Calu3 (cell line): Measurements from ENCODE around the gene IL1RN. TPM values are rescaled to one million over a fixed set of nuclear protein-coding genes. Genes with fewer than 3 reads are reported as not detected.
A peak's percentile ranks its signal among the peaks of the same experiment; 100 is the strongest.

Experiments
- BruUV-seq: library from RNA; stranded (reverse); fragments of 400-500 nt; replicated peaks from 2 replicates; lab custom pipeline; 2021; lab: Mats Ljungman, UMichigan
- CTCF ChIA-PET: fragments of 300-600 bp; sonication (Branson Sonifier 250); formaldehyde crosslinking; loops from one replicate; lab custom pipeline; 2022; ENCODE audit warnings: antibody characterized with exemption; lab: Charles Lee
- DNase-seq: peaks from one replicate; pipeline ENCODE4 v3.0.0; 2022
- H3K27ac Mint-ChIP-seq: one replicate; pipeline ENCODE4 v1.8.0; 2022; ENCODE audit warnings: mixed read lengths; ENCODE audit not compliant: unreplicated experiment
- H3K27me3 Mint-ChIP-seq: one replicate; pipeline ENCODE4 v1.8.0; 2022; ENCODE audit warnings: mixed read lengths; ENCODE audit not compliant: unreplicated experiment
- H3K36me3 Mint-ChIP-seq: one replicate; pipeline ENCODE4 v1.8.0; 2022; ENCODE audit warnings: mild to moderate bottlenecking, moderate library complexity, mixed read lengths; ENCODE audit not compliant: insufficient read depth, unreplicated experiment
- H3K4me1 Mint-ChIP-seq: one replicate; pipeline ENCODE4 v1.8.0; 2022; ENCODE audit warnings: mild to moderate bottlenecking, low read depth, mixed read lengths; ENCODE audit not compliant: unreplicated experiment
- H3K4me3 Mint-ChIP-seq: one replicate; pipeline ENCODE4 v1.8.0; 2022; ENCODE audit warnings: mild to moderate bottlenecking, low read depth, moderate library complexity, mixed read lengths; ENCODE audit not compliant: unreplicated experiment
- H3K9me3 Mint-ChIP-seq: one replicate; pipeline ENCODE4 v1.8.0; 2022; ENCODE audit warnings: low read depth, mixed read lengths; ENCODE audit not compliant: unreplicated experiment
- intact Hi-C: fragments of 100-400 bp; cut with micrococcal nuclease; formaldehyde crosslinking; loops from one replicate; pipeline ENCODE4 v1.10.0; 2022; ENCODE audit not compliant: unreplicated experiment
- total RNA-seq: library from RNA; stranded (reverse); gene quantifications from 2 replicates; pipeline ENCODE4 v1.2.3, GENCODE V29; 2022
- TF ChIP-seq, protein P1 (sequence below): fragments of 200-600 bp; IDR thresholded peaks from one replicate; pipeline ENCODE4 v1.8.0; 2022; ENCODE audit warnings: antibody characterized with exemption; ENCODE audit not compliant: unreplicated experiment

IL1RN gene
- total RNA-seq, 1 experiment from 2014 or later = 19.4 TPM

DNA sequence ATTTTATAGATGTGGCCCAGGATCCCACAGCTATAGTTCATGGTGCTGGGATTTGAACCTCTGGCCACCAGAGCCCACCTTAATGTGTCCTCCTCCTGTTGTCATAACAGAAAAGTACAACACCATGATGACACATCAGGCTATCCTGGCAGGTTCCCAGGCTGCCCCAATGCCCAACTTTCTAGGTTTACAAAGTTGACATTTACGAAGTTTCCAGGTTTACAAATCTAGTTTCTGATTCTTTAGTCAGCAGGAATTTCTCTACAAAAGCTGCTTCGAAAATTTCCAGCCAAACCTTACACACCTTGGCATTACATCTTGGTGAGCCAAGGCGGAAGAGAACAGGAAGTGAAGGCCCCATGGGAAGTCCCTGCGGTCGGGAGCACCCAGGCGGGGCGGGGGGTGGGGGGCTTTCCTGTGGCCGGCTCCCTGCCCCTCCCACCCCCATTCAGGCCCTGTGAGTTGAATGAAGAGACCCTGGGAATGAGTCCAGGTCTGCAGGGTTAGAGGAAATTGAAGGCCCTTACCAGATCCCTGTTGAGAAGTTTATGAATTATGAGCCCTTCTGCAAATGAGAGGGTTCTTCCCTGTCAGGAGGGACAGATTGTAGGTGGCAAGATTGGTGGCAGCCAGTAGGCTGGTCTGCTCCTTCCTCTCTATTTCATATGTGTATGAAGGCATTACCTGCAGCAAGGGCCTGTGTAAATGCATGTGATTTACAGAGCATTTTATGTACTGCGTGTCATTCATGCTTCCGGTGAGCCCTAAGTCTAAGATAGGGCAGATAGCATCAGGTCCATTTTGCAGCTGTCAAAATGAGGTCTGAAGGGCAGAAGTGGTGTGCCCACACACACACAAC lies 11.1 kb upstream of the IL1RN start:
- intact Hi-C loops = no loop called here
- Mint-ChIP-seq H3K27ac (no peak overlapping the region), H3K4me1 (peaks cover 38% of the 10 kb centered on the region), H3K27me3 (no peaks in the 10 kb centered on the region), H3K36me3 (peaks cover 11% of the 10 kb centered on the region), H3K4me3 (no peak overlapping the region), H3K9me3 (no peaks in the 10 kb centered on the region)
- no peak for DNase-seq
- TF ChIP-seq, protein P1, sequence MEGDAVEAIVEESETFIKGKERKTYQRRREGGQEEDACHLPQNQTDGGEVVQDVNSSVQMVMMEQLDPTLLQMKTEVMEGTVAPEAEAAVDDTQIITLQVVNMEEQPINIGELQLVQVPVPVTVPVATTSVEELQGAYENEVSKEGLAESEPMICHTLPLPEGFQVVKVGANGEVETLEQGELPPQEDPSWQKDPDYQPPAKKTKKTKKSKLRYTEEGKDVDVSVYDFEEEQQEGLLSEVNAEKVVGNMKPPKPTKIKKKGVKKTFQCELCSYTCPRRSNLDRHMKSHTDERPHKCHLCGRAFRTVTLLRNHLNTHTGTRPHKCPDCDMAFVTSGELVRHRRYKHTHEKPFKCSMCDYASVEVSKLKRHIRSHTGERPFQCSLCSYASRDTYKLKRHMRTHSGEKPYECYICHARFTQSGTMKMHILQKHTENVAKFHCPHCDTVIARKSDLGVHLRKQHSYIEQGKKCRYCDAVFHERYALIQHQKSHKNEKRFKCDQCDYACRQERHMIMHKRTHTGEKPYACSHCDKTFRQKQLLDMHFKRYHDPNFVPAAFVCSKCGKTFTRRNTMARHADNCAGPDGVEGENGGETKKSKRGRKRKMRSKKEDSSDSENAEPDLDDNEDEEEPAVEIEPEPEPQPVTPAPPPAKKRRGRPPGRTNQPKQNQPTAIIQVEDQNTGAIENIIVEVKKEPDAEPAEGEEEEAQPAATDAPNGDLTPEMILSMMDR = no peak
- no TSS peak for BruUV-seq
- CTCF ChIA-PET = interaction anchor here (0.6 kb wide), 1 partner anchor 32 kb away, joined by 3 read pairs; no protein-coding TSS in a partner anchor

DNA sequence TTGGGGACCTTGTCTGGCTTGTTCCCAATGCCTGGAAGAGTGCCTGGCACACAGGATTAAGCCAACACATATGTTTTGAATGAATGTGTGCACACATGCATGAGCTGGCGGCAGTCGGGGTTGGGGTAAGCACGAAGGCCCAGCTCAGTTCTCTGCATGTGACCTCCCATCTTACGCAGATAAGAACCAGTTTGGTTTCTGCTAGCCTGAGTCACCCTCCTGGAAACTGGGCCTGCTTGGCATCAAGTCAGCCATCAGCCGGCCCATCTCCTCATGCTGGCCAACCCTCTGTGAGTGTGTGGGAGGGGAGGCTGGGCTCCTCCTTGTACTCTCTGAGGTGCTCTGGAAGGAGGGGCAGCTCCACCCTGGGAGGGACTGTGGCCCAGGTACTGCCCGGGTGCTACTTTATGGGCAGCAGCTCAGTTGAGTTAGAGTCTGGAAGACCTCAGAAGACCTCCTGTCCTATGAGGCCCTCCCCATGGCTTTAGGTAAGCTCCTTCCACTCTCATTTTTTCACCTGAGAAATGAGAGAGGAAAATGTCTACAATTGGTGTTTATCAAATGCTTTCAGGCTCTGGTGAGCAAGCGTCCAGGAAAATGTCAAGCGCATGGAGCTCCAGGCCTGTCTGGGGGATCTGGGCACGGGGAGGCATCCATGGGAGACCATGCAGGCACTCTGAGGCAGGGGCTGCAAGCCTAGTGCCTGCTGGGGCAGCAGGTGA lies 9.7 kb upstream of the IL1RN start:
- peak; percentile 90 for DNase-seq
- intact Hi-C loops = loop anchor here (2.0 kb wide), 1 partner anchor 33 kb away; no protein-coding TSS in a partner anchor
- TF ChIP-seq, protein P1 = no peak
- Mint-ChIP-seq H3K4me1 (peaks cover 50% of the 10 kb centered on the region), H3K27ac (peak overlapping the region; percentile 92), H3K27me3 (no peaks in the 10 kb centered on the region), H3K36me3 (peaks cover 11% of the 10 kb centered on the region), H3K9me3 (no peaks in the 10 kb centered on the region), H3K4me3 (peak overlapping the region; percentile 70)
- no TSS peak for BruUV-seq
- CTCF ChIA-PET = interaction anchor here (1.2 to 2.2 kb wide), 6 partner anchors 19 to 86 kb away, joined by 3 to 16 read pairs (median 5); no protein-coding TSS in a partner anchor

DNA sequence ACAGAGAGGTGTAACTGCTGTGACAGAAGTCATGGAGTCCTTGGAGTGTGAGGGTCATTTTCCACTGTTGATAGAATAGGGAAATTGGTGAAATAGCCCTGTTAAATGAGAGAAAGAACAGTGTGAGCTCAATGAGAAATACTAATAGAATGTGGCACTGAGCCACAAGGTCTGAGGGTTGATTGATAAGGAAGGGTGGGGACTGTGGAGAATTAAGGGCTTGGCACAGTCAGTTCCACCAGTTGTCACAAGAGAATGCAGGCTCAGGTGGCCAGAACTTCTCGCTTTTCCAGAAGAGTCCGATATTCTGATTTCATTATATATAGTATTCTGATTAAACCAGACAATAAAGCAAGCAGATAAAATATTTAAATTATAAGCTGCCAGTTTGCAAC lies 9.1 kb upstream of the IL1RN start:
- H3K4me3 Mint-ChIP-seq = peak overlapping the region; percentile 70
- TSS peak; percentile 45 for BruUV-seq
- intact Hi-C loops = loop anchor here (2.0 kb wide), 1 partner anchor 33 kb away; no protein-coding TSS in a partner anchor
- no peaks in the 10 kb centered on the region for H3K9me3 Mint-ChIP-seq
- DNase-seq = peak; percentile 32
- CTCF ChIA-PET = interaction anchor here (1.2 to 2.2 kb wide), 6 partner anchors 19 to 86 kb away, joined by 3 to 16 read pairs (median 5); no protein-coding TSS in a partner anchor
- TF ChIP-seq, protein P1 = no peak
- peaks cover 50% of the 10 kb centered on the region for H3K4me1 Mint-ChIP-seq
- peaks cover 11% of the 10 kb centered on the region for H3K36me3 Mint-ChIP-seq
- peak overlapping the region; percentile 92 for H3K27ac Mint-ChIP-seq
- no peaks in the 10 kb centered on the region for H3K27me3 Mint-ChIP-seq

DNA sequence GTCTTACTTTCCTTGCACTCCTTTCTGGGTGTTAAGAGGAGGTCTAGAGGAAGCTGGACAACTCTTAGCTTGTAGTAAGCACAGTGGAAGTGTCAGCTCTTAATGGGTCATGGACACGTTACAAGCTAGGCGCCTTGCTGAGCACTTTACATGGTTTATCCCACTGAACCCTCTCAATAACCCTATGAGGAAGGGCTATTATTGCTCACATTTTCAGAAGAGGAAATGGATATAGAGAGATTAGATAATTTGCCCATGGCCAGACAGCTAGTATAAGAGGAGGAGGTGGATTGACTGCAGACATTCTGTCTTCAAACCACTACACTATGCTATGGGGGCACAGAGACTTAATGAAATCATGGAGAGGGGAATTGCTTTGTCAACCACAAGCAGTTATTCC lies 8.3 kb upstream of the IL1RN start:
- H3K9me3 Mint-ChIP-seq = no peaks in the 10 kb centered on the region
- no peaks in the 10 kb centered on the region for H3K27me3 Mint-ChIP-seq
- TF ChIP-seq, protein P1 = no peak
- CTCF ChIA-PET = interaction anchor here (0.7 to 2.2 kb wide), 4 partner anchors 18 to 80 kb away, joined by 3 to 13 read pairs (median 3); no protein-coding TSS in a partner anchor
- peaks cover 57% of the 10 kb centered on the region for H3K4me1 Mint-ChIP-seq
- intact Hi-C loops = loop anchor here (2.0 kb wide), 1 partner anchor 34 kb away; no protein-coding TSS in a partner anchor
- peak overlapping the region; percentile 70 for H3K4me3 Mint-ChIP-seq
- no TSS peak for BruUV-seq
- peaks cover 11% of the 10 kb centered on the region for H3K36me3 Mint-ChIP-seq
- no peak overlapping the region for H3K27ac Mint-ChIP-seq
- DNase-seq = no peak
